ENCODE data around the gene ST8SIA2.
"Not testable (repeated sequence)": the region's sequence is repeated elsewhere in the genome, so short reads cannot be mapped to it uniquely, and the experiment has no call there.

ST8SIA2 gene

DNA sequence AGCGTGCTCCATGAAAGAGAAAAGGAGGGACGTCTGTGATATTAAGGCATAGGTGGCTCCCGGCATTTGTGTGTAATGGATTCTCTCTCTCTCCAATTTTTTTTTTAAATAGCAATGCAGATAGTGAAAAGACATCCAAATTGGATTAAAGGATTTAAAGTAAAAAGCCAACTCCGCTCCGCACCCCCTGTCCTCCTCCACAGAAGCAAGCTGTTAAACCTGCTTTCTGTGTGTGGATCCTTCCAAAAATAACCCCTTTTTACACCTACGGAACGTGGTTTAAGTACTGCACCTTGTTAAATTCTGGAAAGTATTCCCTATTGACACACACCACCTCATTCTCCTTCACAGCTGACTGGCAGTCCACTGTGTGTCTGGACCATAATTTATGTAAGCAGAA, 61.6 kb downstream of the ST8SIA2 start:
- Mint-ChIP-seq H3K27me3 (peaks cover 59% of the 10 kb centered on the region), H3K36me3 (ENCODE audit: insufficient read depth) (no peaks in the 10 kb centered on the region), H3K4me1 (no peaks in the 10 kb centered on the region), H3K4me3 (no peak overlapping the region), H3K9me3 (no peaks in the 10 kb centered on the region), H3K27ac (ENCODE audit: low read depth) (no peak overlapping the region)
- ATAC-seq (replicated peaks; ENCODE audit: extremely low read depth, poor library complexity, severe bottlenecking) (no peak), DNase-seq (ENCODE audit: low spot score in 2 of 2) (no peak)

DNA sequence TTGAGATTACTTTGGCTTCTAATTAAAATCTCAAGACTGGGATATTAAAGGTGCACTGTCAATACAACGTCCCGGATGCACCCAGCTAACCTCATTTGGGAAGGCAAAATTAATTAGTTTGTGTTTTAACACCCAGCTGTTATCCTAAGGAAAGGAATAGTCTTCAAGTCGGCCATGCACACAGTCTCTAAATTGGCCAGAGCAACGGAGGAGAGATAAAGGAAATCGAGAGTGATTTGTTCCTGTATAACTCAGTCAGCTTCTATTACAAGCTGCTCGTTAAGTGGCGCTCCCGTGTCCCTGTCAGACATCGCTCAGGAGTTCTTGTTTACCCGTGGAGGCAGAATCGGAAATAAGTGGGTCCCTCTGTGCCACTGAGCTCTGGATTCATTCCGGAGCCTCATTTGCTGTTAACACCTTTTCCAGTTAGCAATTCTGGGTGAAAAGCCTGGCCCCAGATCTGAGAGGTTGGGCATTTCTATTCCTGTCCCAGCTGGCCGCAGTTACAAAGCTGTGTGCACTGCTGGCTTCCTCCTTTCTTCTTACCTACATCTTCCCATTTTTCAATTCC, 63.9 kb downstream of the ST8SIA2 start:
- Mint-ChIP-seq H3K9me3 (no peaks in the 10 kb centered on the region), H3K36me3 (ENCODE audit: insufficient read depth) (no peaks in the 10 kb centered on the region), H3K4me1 (no peaks in the 10 kb centered on the region), H3K27me3 (peaks cover 49% of the 10 kb centered on the region), H3K27ac (ENCODE audit: low read depth) (no peak overlapping the region), H3K4me3 (no peak overlapping the region)
- no peak for DNase-seq (ENCODE audit: low spot score in 2 of 2)
- ATAC-seq (replicated peaks; ENCODE audit: extremely low read depth, poor library complexity, severe bottlenecking), result no peak

DNA sequence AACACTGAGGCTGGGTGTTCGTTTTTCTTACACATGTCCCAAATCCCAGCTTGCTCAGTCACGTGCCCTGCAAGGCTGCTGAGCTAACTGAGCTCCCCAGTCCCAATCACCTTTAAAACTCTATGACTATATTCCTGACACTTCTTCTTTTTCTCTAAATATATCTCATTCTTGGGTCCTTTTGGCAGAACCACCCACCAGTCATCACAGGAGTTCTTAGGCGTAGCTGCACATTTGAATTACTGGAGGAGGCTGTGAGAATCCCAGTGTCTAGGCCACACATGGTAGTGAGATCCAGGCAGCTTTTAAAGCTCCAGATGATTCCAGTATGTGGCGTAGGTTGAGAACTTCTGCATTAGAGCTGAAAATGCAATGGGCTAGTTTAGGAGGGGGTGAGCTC, 66.3 kb downstream of the ST8SIA2 start:
- Mint-ChIP-seq H3K27me3 (peaks cover 30% of the 10 kb centered on the region), H3K4me3 (no peak overlapping the region), H3K27ac (ENCODE audit: low read depth) (no peak overlapping the region), H3K4me1 (no peaks in the 10 kb centered on the region), H3K9me3 (no peaks in the 10 kb centered on the region), H3K36me3 (ENCODE audit: insufficient read depth) (no peaks in the 10 kb centered on the region)
- ATAC-seq (replicated peaks; ENCODE audit: extremely low read depth, poor library complexity, severe bottlenecking), result no peak
- no peak for DNase-seq (ENCODE audit: low spot score in 2 of 2)

DNA sequence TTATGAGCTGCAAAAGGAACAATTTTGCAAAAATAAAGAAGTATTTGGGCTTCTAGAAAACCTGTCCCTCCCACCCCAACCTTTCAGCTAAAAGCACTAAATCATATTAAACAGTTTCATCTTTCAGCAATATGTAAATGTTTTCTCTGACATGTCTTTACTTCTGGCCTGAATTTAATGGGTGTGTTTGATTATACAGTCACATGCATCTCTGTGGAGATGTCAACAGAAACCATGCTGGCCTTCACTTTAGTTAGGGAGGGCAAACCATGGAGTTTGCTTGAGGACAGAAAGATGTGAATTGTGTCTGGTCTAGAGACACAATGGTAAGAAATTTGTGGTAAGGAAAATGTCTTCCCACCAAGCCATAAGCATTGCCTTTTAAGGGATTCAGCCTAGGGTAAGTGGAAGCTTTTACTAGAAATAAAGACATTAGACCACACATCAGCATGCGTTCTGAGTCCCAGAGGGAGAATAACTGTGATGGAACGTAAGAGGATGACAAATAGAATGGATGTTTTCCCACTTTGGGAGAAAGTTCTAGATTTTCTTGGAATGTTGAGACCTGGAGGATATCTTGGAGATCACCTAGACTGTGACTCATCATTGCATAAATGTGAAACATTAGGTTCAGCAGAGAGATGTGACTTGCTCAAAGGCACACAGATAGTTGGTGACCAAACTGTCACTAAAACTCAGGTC, 68.9 kb downstream of the ST8SIA2 start:
- DNase-seq (ENCODE audit: low spot score in 2 of 2), result no peak
- Mint-ChIP-seq H3K4me3 (no peak overlapping the region), H3K36me3 (ENCODE audit: insufficient read depth) (no peaks in the 10 kb centered on the region), H3K4me1 (no peaks in the 10 kb centered on the region), H3K9me3 (no peaks in the 10 kb centered on the region), H3K27me3 (peaks cover 27% of the 10 kb centered on the region), H3K27ac (ENCODE audit: low read depth) (no peak overlapping the region)
- no peak for ATAC-seq (replicated peaks; ENCODE audit: extremely low read depth, poor library complexity, severe bottlenecking)

DNA sequence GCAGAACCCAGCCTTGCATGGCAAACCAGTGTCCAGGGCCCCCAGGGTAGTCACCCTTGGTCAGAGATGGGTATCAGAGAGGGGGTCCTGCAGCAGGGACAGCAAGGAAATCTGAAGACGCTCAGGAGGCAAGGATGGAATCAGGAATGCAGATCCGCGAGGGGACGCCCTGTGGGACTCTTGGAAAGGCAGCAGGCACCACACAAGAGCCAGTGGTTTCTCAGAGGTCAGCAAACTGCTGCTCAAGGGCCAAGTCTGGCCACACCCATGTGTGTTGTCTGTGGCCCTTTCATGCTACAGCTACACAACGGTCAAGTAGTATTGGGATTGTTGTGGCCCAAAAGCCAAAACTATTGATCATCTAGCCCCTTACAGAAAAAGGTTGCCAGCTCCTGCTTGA, 69.7 kb downstream of the ST8SIA2 start:
- Mint-ChIP-seq H3K4me1 (no peaks in the 10 kb centered on the region), H3K4me3 (no peak overlapping the region)

DNA sequence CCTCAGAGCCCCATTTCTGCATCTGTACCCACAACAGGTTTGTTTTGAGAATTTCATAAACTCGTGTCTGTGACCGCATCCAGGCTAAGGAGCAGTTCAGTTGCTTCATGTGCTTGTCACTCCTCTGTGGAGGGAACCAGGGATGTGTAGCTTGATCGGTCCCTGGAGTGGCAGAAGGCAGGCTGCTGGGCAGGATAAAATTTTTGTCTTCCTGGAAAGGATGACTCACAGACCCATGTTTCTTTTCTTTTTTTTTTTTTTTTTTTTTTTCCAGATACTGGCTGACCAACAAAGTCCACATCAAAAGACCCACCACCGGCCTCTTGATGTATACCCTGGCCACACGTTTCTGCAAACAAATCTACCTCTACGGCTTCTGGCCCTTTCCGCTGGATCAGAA, 70.1 kb downstream of the ST8SIA2 start:
- Mint-ChIP-seq H3K9me3 (no peaks in the 10 kb centered on the region), H3K27ac (ENCODE audit: low read depth) (no peak overlapping the region), H3K4me3 (no peak overlapping the region), H3K27me3 (peaks cover 31% of the 10 kb centered on the region), H3K4me1 (no peaks in the 10 kb centered on the region), H3K36me3 (ENCODE audit: insufficient read depth) (no peaks in the 10 kb centered on the region)
- ATAC-seq (replicated peaks; ENCODE audit: extremely low read depth, poor library complexity, severe bottlenecking) (no peak), DNase-seq (ENCODE audit: low spot score in 2 of 2) (no peak)

More for the DNA sequence above, 69.7 kb downstream of the ST8SIA2 start:
- Mint-ChIP-seq H3K36me3 (ENCODE audit: insufficient read depth) (no peaks in the 10 kb centered on the region), H3K27ac (ENCODE audit: low read depth) (no peak overlapping the region), H3K9me3 (no peaks in the 10 kb centered on the region), H3K27me3 (peaks cover 27% of the 10 kb centered on the region)
- no peak for ATAC-seq (replicated peaks; ENCODE audit: extremely low read depth, poor library complexity, severe bottlenecking)
- no peak for DNase-seq (ENCODE audit: low spot score in 2 of 2)

DNA sequence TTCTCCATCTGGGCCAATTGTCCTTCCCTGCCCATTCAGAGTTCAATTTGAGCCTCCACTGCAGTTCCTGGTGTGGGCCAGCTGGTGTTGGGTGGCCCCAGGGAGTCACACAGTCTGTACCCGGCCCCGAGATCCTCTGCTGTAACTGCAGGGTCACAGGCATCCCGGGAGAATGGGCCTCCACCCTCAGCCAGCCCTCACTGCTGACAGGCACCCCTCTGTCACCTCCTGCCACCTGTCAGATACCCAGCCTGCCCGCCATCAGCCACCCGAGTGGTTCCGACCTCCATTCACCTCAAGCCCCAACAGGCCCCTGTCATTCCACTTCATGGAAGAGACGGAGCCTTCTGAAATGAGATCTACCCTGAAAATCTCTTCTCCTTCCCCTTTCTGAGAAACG, 73.2 kb downstream of the ST8SIA2 start:
- ATAC-seq (replicated peaks; ENCODE audit: extremely low read depth, poor library complexity, severe bottlenecking) (no peak), DNase-seq (ENCODE audit: low spot score in 2 of 2) (no peak)
- Mint-ChIP-seq H3K27ac (ENCODE audit: low read depth) (no peak overlapping the region), H3K4me1 (no peaks in the 10 kb centered on the region), H3K27me3 (peaks cover 33% of the 10 kb centered on the region), H3K36me3 (ENCODE audit: insufficient read depth) (peaks cover 2% of the 10 kb centered on the region), H3K9me3 (no peaks in the 10 kb centered on the region), H3K4me3 (no peak overlapping the region)

DNA sequence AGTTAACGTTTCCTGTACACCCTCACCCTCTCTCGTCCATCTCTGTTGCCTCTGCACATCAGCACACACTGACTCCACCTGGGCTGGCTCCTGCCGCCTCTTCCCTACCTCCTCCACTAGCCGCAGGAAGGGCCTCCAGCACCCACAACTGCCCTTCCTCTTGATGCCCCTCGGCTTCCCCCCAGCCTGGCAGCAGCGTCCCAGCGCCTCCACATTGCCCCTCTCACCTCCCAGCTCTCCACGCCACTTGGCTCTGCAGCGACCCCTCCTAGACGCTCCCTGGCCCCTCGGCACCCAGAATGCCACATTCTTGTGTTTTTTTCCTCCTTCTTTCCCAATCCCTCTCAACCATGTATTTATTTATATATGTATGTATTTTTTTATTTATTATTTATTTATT, 73.6 kb downstream of the ST8SIA2 start:
- no peaks in the 10 kb centered on the region for H3K9me3 Mint-ChIP-seq
- no peaks in the 10 kb centered on the region for H3K4me1 Mint-ChIP-seq
- no peak for DNase-seq (ENCODE audit: low spot score in 2 of 2)
- H3K27me3 Mint-ChIP-seq, result peaks cover 32% of the 10 kb centered on the region
- H3K27ac Mint-ChIP-seq (ENCODE audit: low read depth), result no peak overlapping the region
- ATAC-seq (replicated peaks; ENCODE audit: extremely low read depth, poor library complexity, severe bottlenecking), result no peak
- no peak overlapping the region for H3K4me3 Mint-ChIP-seq
- H3K36me3 Mint-ChIP-seq (ENCODE audit: insufficient read depth), result peaks cover 2% of the 10 kb centered on the region

DNA sequence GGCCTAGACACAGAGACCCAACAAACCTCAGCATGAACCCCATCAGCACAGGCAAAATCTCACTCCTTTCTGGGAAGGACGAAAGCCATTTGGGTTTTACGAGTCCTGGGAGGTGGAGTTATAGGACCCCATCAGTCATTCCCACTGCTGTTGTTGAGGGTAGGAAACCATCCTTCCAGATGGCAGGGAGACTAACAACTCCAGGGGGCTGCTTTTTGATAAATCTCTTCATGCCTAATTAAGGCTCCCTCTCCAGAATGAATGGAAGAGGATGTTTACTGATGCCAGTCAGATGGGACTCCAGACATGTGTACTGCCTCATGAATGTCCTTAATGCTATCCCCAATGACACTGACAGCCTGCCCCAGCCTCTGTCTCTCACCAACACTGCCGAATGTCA, 75.3 kb downstream of the ST8SIA2 start:
- DNase-seq (ENCODE audit: low spot score in 2 of 2), result no peak
- no peaks in the 10 kb centered on the region for H3K4me1 Mint-ChIP-seq
- no peak overlapping the region for H3K27ac Mint-ChIP-seq (ENCODE audit: low read depth)
- no peak for ATAC-seq (replicated peaks; ENCODE audit: extremely low read depth, poor library complexity, severe bottlenecking)
- no peaks in the 10 kb centered on the region for H3K9me3 Mint-ChIP-seq
- H3K36me3 Mint-ChIP-seq (ENCODE audit: insufficient read depth), result peaks cover 2% of the 10 kb centered on the region
- H3K4me3 Mint-ChIP-seq, result no peak overlapping the region
- peaks cover 32% of the 10 kb centered on the region for H3K27me3 Mint-ChIP-seq

DNA sequence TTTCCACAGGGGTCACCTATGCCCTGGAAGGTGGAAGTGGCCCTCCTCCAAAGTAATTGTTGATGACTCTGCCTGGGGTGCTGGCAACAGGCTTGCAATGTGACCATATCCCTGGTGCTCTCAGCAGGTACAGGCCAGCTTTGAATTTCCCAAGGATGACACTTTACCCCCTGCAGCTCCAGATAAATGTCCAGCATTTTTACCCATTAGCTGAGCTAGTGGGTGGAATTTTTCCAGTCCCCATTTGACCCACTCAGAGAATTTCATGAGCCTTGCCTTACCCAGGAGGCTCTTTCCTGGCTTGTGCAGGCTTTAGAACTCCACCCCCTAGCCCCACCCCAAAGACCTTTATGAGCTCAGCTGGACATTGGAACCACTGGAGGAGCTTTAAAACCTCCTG, 77.6 kb downstream of the ST8SIA2 start:
- no peak overlapping the region for H3K4me3 Mint-ChIP-seq
- no peaks in the 10 kb centered on the region for H3K4me1 Mint-ChIP-seq
- H3K27me3 Mint-ChIP-seq, result peaks cover 48% of the 10 kb centered on the region
- no peaks in the 10 kb centered on the region for H3K9me3 Mint-ChIP-seq
- ATAC-seq (replicated peaks; ENCODE audit: extremely low read depth, poor library complexity, severe bottlenecking), result no peak
- H3K27ac Mint-ChIP-seq (ENCODE audit: low read depth), result no peak overlapping the region
- H3K36me3 Mint-ChIP-seq (ENCODE audit: insufficient read depth), result peaks cover 2% of the 10 kb centered on the region
- no peak for DNase-seq (ENCODE audit: low spot score in 2 of 2)

DNA sequence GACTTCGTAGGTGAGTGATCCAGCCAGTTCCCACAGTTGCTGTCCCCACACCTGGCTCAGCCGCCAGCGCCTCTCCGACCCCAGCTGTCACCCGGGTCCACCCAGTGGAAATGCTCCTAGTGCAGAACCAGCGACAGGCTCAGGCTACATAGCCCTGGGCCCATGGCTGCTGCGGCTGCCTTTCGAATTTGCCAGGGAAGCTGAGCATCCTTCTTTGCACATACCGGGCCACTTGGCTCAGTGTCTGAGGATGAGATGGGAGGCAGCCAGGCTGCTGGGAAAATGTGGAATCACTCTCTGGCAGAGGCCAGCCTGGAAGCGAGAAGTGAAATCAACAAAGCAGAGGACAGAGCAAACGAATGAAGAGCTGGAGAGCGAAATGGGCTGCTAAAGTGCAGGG, 80.1 kb downstream of the ST8SIA2 start:
- Mint-ChIP-seq H3K27ac (ENCODE audit: low read depth) (no peak overlapping the region), H3K4me3 (no peak overlapping the region), H3K9me3 (no peaks in the 10 kb centered on the region), H3K36me3 (ENCODE audit: insufficient read depth) (peaks cover 2% of the 10 kb centered on the region), H3K27me3 (peaks cover 44% of the 10 kb centered on the region), H3K4me1 (no peaks in the 10 kb centered on the region)
- DNase-seq (ENCODE audit: low spot score in 2 of 2) (no peak), ATAC-seq (replicated peaks; ENCODE audit: extremely low read depth, poor library complexity, severe bottlenecking) (no peak)

DNA sequence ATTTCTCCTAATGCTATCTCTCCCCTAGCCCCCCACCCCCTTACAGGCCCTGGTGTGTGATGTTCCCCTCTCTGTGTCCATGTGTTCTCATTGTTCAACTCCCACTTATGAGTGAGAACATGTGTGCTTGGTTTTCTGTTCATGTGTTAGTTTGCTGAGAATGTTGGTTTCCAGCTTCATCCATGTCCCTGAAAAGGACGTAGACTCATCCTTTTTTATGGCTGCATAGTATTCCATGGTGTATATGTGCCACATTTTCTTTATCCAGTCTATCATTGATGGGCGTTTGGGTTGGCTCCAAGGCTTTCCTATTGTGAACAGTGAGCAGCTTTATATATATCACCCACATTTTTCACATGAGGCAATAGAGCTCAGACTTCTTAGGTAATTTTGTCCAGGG, 86.0 kb downstream of the ST8SIA2 start:
- not testable (repeated sequence) for H3K27ac Mint-ChIP-seq (ENCODE audit: low read depth); H3K9me3 Mint-ChIP-seq; DNase-seq (ENCODE audit: low spot score in 2 of 2); H3K4me3 Mint-ChIP-seq; H3K4me1 Mint-ChIP-seq; ATAC-seq (replicated peaks; ENCODE audit: extremely low read depth, poor library complexity, severe bottlenecking); H3K36me3 Mint-ChIP-seq (ENCODE audit: insufficient read depth)
- H3K27me3 Mint-ChIP-seq, result peaks cover 81% of the 10 kb centered on the region

DNA sequence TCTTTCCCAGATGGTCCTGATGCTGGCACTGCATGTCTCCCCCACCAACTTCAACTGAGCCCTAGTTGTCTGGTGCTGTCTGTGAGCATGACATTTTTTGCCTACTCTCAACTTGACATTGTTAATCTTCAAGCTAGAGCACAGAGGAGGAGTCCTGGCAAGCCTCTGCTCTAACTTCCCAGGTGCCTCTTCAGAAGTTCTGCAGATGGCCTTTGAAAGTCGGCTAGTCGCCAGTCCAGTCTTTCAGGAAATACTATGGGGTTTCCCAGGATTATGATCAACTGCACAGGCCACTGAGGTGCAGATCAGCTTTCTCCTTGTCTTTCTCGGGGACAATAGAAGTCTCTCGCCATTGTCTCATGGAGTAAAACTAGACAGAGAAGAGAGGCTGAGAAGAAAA, 86.7 kb downstream of the ST8SIA2 start:
- Mint-ChIP-seq H3K27ac (ENCODE audit: low read depth) (no peak overlapping the region), H3K27me3 (peaks cover 80% of the 10 kb centered on the region), H3K4me3 (no peak overlapping the region), H3K4me1 (no peaks in the 10 kb centered on the region), H3K9me3 (no peaks in the 10 kb centered on the region), H3K36me3 (ENCODE audit: insufficient read depth) (no peaks in the 10 kb centered on the region)
- no peak for DNase-seq (ENCODE audit: low spot score in 2 of 2)
- ATAC-seq (replicated peaks; ENCODE audit: extremely low read depth, poor library complexity, severe bottlenecking), result no peak

Measured in central memory CD8-positive, alpha-beta T cell (primary cell).